HT-29 (cell line): ENCODE results near the gene PRR23A. TPM values are rescaled to one million over a fixed set of nuclear protein-coding genes. Genes with fewer than 3 reads are reported as not detected.

ENCODE experiments used
- DNase-seq: peaks from one replicate; pipeline ENCODE4 v3.0.0-alpha.2; 2015; ENCODE audit warnings: low spot score
- total RNA-seq: library from RNA; depleted of rRNA; stranded (reverse); fragments of >200 nt; shearing (Covaris generic); gene quantifications from 2 replicates; pipeline ENCODE4 v1.2.3, GENCODE V29; 2014; rRNA removed

The PRR23A gene
- total RNA-seq, 1 experiment from 2014 or later, result not detected

DNA sequence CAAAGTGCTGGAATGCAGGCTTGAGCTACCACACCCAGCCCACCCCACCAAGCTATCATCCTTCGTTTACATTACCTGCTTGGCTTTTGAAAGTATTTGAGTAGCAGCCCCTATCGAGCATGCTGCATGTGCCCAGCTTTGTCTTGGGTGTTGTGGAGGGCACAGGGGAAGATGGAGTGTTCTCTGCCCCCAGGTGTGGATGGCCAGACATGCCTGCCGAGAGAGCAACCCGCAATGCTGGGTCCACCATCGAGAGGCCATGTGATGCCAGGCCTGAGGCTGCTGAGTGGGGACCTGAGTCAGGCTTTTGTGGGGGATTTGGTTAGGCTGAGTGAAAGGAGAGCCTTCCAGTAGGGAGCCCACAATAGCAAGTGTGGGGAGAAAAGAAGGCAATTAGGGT is 33.1 kb downstream of the PRR23A start:
- no peak for DNase-seq

DNA sequence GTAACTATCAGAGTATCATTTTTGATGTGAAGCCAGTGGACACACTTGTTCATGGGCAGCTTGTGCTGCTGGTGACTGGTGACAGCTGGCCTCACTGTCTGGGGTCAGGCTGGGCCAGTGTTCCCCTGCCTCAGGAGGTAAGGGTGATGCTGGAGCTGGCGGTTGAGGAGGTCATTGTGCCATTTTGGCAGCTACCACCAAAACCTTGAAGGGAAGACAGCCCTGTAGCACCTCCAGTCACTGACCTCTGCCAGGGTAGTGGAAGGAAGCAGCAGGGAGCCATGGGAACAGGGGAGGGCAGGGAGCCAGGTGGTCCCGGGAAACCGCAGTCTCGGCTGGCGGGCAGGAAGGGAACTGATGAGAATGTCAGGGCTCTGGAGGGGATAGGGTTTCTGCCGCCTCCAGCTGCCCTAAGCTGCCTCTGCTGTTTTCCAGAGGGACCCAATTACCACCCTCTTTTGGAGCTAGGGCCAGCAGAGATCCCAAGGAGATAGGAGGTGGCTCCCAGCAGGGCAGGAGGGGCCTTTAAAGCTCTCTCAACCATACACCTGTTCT is 34.2 kb downstream of the PRR23A start:
- DNase-seq, result no peak

DNA sequence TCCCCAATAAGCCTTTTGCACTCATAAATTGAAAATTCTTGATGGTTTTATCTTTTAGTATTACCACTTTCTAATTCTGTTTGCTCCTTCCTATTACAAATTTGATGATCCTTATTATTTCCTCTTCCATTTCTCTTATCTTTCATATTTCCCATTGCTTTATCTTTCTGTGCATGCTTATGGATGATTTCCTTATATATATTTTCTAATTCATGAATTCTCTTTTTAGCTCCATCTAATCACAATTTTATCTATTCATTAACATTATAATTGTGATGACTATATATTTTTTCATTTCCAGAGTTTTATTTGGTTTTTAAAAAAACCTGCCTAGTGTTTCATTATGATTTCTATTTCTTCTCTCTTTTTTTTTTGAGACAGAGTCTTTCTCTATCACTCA is 41.1 kb downstream of the PRR23A start:
- no peak for DNase-seq

DNA sequence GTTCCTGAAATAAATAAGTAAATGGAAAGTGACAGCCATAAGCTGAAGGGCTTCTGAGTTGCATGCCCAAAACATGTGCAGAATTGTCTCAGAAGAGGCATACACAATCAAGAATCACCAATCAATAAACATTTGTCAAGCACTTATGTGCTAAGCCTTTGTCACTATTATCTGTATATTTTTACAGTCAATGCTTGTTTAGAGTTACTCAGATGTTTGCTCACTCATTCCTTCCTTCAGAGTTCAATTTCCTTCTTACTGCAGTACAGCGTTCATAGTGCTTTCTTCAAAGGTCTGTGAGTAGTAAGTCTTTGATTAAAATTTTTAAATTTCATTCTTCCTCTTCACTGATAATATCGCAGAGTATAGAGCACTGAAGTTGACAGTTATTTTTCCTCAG is 41.8 kb downstream of the PRR23A start:
- DNase-seq, result no peak

DNA sequence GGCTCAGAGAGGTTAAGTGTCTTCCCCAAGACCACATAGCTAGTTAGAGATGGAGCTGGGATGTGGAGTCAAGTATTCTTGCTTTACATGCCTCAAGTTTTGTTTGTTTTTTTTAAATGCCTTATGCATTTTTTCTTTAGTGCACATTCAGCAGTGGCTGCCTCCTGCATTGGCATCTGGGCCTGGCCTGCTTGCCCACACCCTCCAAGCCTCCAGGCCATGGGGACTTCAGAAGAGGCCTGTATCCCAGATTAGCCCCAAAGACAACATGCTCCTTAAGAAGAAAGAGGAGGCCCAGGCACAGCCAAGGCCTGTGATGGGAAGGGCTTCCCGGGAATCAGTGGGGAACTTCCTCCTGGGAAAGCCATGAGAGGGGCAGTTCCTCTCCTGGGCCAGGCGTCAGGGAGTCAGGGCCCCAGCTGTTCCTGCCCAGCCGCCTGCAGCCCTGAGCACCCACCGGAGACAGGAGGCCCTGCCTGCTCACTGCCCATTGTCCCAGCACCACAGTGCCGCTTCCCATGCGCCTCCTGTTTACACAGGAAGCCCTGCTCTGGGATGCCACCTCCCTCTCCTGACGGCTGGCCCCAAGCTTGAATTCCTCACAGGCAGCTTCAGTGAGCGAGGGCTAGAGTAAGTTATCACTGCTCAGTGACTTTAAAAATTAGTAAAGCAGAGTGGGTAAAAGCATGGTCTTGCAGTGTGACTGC is 43.1 kb downstream of the PRR23A start:
- no peak for DNase-seq

DNA sequence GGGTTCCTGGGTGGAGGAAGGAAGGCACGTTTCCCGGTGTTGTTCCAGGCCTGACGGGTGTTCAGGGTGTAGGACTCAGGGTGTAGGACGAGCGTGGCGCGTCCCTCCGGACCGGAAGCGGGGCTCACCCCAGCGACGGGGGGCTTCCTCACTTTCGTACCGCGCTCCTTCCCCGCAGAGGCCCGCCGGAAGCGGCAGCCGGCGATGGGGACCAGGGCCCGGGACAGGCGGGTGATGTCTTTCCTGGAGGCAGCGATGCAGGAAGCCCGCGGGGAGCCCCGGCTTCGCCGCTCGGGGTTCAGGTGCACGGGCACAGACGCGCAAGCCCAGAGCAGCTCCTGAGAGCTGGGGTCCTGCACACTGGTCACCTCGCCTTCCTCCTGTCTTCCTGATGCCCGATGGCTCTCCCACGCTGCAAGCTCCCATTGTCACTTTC is 45.6 kb downstream of the PRR23A start:
- DNase-seq, result no peak

Other genes starting within 250 kb of the PRR23A start
- gene PIK3CB, start 171.3 kb downstream of the PRR23A start, total RNA-seq, result 8.6 and 10.3 TPM in 2 replicates
- gene FOXL2, start 59.1 kb downstream of the PRR23A start, total RNA-seq, result not detected in 2 replicates
- not detected in 2 replicates for gene FOXL2NB, start 59.1 kb downstream of the PRR23A start, total RNA-seq
- not detected in 2 replicates for gene PRR23B, start 14.7 kb upstream of the PRR23A start, total RNA-seq
- gene PRR23C, start 38.6 kb upstream of the PRR23A start, total RNA-seq, result not detected in 2 replicates